GM21825 (cell line): ENCODE results near the gene IDH3G.

Experiments used
- ATAC-seq: cut with Tn5 transposase; IDR thresholded peaks from one replicate; pipeline ENCODE4 v1.9.1; 2021; ENCODE audit warnings: mild to moderate bottlenecking, moderate library complexity; ENCODE audit not compliant: unreplicated experiment

Gene IDH3G

DNA sequence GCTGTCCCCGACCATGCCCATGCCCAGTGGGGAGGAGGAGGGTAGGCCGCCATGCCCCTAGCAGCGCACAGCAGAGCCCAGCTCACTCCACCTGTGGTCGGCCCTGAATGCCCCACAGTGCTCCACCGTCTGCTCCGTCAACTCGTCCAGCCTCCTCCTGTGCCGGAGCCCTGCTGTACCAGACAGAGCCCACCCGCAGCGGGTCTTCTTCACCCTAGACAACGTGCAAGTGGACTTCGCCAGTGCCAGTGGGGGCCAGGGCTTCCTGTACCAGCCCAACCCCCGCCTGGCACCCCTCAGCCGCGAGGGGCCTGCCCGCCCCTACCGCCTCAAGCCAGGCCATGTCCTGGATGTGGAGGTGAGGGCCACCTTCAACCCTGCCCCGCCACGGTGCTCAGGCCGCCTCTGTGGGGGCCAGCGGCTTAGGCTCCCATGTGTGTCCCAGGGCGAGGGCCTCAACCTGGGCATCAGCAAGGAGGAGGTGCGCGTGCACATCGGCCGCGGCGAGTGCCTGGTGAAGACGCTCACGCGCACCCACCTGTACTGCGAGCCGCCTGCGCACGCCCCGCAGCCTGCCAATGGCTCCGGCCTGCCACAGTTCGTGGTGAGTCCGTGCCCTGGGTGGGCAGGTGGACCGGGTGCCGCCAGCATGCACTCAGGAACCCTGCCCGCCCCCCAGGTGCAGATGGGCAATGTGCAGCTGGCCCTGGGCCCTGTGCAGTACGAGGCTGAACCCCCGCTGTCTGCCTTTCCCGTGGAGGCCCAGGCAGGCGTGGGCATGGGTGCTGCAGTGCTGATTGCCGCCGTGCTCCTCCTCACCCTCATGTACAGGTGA, 20.2 kb downstream of the IDH3G start:
- no peak for ATAC-seq

DNA sequence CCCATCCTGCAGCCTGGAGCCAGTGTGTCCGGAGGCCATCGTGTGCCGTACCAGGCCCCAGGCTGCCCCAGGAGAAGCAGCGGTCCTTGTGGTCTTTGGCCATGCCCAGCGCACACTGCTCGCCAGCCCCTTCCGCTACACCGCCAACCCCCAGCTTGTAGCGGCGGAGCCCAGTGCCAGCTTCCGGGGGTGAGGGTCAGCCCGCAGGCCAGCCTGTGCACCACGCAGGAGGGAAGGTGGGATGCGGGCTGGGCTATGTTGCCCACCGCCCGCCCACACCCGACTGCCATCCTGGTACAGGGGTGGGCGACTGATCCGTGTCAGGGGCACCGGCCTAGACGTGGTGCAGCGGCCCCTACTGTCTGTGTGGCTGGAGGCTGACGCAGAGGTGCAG, 21.0 kb downstream of the IDH3G start:
- no peak for ATAC-seq

GRCh38 chrX:153772316-153773217, 21.6 kb downstream of the IDH3G start:
- ATAC-seq, result no peak

GRCh38 chrX:153771415-153772315, 22.5 kb downstream of the IDH3G start:
- no peak for ATAC-seq

DNA sequence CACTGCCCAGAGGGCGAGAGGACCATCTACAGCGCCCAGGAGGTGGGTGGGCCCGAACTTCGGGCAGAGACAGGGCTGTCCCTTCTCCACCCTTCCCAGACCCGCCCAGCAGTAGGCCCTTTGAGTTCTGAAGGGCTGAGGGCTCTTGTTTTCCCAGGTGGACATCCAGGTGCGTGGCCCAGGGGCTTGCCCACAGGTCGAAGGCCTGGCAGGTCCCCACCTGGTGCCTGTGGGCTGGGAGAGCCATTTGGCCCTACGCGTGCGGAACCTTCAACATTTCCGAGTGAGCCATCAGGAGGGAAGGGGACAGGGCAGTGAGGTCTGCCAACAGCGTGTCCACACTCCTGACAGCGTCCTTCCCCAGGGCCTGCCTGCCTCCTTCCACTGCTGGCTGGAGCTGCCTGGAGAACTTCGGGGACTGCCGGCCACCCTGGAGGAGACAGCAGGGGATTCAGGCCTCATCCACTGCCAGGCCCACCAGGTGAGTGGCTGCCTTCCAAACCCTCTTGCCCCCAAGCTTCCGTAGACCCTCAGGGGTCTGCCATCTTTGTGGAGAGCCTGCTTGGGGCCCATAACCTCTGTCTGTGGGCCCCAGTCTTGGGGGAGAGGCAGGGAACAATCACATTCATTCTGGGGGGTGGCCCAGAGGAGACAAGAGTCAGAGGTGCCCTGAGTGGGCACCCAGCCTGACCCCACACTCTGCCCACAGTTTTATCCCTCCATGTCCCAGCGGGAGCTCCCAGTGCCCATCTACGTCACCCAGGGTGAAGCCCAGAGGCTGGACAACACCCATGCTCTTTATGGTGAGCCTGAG, 23.4 kb downstream of the IDH3G start:
- no peak for ATAC-seq

DNA sequence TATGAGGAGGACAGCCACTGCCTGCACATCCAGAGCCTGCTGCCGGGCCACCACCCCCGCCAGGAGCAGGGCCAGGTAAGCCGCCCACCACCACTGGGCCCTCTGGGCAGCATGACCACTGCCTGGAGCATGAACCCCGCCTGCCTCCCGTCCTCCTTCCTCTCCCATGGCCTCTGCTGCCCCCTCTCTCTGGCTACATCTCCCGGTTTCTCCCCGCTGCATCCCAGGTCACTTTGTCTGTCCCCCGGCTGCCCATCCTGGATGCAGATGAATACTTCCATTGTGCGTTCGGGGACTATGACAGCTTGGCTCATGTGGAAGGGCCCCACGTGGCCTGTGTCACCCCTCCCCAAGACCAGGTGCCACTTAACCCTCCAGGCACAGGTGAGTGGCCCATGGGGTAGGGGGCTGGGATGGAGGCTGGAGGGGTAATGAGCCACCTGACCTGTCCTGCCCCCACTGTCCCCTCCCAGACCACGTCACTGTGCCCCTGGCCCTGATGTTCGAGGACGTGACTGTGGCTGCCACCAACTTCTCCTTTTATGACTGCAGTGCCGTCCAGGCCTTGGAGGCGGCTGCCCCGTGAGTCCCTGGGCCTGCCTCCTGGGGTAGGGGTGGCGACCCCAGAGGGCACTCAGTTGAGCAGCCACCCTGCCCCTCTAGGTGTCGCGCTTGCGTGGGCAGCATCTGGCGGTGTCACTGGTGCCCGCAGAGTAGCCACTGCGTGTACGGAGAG, 24.1 kb downstream of the IDH3G start:
- ATAC-seq, result no peak

DNA sequence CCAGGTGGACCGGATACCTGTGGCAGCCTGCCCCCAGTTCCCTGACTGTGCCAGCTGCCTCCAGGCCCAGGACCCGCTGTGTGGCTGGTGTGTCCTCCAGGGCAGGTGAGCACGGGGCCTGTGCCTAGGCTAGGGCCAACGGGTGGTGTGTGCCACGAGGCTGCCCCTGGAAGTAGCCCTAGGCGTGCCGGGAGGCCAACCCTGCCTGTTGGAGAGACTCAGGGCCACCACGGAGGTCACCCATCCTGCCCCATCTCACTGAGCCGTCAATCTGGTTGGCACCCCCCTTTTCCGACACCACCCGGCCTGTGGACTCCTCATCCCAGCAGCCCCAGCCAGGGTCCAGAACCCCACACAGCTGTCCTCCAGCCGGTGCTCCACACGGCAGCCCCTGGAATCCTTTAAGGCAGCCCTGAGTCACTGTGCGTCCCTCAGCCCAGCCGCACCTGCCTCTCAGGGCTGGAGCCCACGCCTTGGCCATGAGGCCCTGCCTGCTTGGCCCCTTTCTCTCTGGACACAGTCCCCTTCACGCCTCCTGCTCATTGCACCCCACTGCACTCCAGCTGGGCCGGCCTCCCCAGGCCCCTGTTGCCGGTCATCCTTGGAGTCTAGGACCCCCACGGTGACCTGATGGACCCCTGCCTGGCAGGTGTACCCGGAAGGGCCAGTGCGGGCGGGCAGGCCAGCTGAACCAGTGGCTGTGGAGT, 24.9 kb downstream of the IDH3G start:
- no peak for ATAC-seq

- ATAC-seq, result no peak
Observed at GRCh38 chrX:153768311-153769157, 25.6 kb downstream of the IDH3G start.

- ATAC-seq, result no peak
Observed at GRCh38 chrX:153767674-153768055, 26.5 kb downstream of the IDH3G start.

DNA sequence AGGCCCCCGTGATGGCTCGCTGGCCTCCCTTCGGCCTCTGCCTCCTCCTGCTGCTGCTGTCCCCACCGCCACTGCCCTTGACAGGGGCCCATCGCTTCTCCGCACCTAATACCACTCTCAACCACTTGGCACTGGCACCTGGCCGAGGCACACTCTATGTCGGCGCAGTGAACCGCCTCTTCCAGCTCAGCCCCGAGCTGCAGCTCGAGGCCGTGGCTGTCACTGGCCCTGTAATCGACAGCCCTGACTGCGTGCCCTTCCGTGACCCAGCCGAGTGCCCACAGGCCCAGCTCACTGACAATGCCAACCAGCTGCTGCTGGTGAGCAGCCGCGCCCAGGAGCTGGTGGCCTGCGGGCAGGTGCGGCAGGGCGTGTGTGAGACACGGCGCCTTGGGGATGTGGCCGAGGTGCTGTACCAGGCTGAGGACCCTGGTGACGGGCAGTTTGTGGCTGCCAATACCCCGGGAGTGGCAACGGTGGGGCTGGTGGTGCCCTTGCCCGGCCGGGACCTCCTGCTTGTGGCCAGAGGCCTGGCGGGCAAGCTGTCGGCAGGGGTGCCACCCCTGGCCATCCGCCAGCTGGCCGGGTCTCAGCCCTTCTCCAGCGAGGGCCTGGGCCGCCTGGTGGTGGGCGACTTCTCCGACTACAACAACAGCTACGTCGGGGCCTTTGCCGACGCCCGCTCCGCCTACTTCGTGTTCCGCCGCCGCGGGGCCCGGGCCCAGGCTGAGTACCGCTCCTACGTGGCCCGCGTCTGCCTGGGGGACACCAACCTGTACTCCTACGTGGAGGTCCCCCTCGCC, 27.1 kb downstream of the IDH3G start:
- ATAC-seq, result no peak

DNA sequence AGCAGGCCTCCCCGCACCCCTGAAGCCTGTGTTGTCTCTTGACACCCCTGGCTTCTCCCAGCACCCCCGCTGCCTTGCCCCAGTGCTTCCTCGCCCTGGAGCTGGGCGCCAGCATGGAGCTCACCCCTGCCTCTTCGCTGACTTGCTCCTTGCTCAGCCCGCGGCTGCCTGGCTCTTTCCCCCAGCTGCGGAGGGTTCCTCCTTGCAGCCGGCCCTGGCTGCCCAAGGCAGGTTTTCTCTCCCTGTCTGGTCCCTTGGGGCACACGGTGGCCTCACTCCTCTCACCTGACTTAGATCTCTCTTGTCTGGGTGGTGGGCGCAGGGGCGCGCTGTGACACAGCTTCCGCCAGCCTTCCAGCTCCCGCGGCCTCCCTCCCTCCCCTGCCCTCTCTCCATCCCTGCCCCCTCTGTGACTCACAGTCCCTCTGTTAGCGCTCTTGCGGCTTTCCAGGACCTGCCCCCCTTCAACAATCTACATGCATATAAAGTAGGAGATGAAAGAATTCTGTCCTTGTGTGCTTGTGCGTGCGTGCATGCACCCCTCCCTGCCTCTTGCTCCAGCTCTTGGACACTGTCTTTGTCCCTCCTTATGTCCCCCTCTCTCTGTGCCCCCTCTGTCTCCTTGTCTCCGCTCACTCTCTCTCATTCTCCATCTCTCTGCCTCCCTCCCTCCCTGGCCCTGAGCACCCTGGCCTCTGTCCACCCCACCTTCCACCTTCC, 27.9 kb downstream of the IDH3G start:
- ATAC-seq, result no peak

GRCh38 chrX:153765138-153766079, 28.8 kb downstream of the IDH3G start:
- no peak for ATAC-seq

DNA sequence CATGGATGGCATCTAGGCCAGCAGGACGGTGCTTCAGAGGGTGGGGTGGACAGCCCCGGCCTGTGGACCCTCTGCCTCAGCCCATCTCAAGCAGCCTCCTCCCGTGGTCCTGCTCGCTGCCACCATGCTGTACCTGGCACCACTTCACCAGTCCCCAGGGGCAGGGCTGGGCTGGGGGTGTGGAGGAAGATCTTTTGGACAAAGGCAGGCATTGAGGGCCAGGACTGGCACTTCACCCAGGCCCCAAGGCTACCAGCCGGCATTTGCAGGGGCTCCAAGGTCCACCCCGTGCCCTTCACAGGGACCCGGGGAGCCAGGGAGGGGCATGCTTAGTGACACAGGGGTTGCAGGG, 29.4 kb downstream of the IDH3G start:
- ATAC-seq, result no peak

- peak; percentile 70 for ATAC-seq
Observed at GRCh38 chrX:153763989-153764755, 30.0 kb downstream of the IDH3G start, which contains the start of gene PLXNB3. PLXNB3 (plus strand) TSS chrX:153764249; CDS start chrX:153765536, 1,287 bp downstream.
